ENCODE measurements around the gene CCDC57.

Gene CCDC57

DNA sequence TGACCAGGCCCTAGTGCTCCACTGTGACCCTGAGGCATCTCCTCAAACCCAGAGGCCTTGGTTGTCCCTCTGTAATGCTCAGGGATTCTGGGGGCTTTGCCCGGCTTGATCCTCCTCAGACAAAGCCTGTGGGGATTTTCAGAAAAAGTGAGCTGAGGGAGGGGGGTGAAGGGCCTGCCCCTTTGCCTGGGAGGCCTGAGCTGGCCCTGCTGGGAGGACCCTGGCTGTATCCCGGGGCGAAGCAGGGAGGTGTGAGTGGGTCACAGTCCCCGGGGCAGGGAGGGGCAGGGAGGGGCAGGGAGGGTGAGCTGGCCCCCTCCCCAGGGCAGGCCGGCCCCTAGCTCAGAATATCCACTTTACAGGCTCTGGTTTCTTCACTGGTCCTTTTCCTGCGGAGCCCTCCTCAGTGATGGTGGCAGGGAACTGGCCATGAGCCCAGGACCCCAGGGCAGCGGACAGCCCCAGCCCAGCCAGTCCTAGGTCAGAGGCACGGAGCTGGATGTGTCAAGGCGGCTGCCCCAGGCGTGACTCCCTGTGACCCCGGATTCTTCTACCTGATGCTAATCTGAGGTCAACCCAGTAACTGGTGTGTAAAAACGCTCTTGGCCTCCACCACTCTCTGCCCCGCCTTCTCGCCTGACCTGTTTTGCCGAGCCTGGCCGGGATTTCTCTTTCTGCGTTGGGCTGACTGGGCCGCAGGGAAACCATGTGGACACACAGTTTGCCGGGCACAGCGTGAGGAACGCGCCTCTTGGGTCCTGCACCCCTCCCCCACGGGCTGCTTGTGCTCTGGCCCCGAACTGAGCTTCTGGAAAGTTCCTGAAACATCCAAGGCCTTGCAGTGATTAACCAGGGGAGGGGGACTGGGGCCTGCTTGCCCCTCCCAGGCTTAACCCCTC is 108.8 kb downstream of the CCDC57 start:
- DNase-seq = no peak

- DNase-seq = no peak
Observed at GRCh38 chr17:82101767-82102679, 110.6 kb downstream of the CCDC57 start.

DNA sequence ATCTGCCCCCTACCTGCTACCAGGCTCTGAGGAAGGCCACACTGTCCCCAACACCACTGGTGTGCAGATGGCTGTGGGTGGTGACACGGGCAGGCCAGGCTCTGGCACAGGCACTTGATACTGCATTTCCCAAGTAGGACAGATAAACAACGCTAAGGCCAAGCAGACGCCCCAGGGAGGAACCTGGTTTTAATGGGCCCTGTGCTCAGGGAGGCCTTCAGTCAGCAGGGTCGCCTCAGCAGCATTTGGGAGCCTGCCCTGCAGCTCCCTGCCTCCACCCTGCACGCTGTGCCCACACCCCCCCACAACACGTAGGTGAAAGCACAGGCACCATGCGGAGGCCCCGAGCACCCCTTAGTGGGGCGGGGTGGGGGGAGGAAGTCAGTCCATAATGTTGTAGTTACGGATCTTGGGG is 111.3 kb downstream of the CCDC57 start:
- no peak for DNase-seq

DNA sequence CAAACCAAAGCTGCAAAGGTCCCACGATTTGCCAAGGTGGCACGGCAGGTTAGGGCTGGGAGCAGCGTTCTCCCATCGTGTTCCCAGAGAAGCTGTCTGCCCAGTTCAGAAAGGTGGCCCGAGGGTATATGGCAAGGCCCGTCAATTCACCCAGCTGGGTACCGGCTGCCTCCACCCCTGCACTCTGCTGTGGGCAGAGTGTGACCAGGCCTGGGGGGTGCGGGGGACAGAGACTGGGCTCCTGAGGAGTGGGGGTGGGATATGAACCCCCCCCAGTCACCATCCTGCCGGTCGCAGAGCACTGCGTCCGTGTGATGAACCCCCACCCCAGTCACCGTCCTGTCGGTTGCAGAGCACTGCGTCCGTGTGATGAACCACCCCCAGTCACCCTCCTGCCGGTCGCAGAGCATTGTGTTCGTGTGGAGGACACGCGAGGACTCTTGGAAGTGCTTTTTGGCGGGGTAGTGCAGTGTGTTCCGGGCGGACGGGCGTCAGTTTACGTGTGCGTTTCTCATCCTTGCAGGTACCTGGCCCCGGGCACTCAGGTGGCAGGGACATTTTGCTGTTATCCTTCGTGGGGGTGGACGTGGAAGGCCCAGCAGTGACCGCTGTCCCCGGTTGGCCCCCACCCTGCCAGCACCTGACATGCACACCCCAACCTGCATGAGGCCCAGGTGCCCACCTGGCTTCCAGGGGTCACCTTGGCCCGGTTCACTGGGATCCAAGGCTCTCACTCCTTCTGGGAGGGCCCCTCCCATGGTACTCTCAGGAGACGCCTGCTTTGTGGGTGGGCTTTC is 111.9 kb downstream of the CCDC57 start:
- no peak for DNase-seq

DNA sequence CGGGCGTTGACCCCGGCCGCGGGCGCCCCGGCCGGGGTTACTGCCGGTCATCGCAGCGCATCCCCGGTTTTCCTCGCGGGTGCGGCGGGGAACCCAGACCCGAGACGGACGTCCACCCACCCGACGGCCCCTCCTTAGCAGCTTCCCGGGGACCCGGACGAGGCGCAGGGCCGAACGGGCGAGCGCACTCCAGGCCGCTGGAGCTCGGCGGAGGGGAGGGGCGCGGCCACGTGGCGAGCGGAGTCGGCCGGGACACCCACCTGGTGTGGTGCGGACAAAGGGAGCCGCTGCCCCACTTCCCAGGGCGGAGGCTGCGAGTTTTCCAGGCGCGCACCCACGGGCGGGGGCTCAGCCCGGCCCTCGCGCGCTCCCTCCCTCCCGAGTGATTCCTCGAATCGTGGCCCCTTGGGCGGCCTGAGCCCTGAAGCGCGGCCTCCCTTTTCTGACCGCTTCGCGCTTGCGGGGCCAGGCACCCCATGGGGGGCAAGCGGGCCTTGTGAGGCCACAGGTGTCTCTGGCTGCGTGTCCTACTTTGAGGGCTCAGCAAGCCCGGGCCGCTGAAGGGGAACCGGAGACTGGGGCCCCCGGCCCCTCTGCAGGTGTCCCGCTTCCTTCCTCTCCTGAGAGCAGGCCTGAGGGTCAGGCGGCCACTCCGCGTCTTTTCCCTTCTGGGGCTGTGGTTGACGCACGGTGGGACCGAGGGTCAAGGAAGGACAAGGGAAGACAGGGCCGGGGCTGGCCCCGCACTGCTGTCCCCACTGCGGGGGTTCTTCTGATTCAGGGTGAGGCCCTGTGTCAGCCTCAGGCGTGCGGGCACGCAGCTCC is 113.5 kb downstream of the CCDC57 start:
- no peak for DNase-seq

GRCh38 chr17:82098169-82098938 is 114.3 kb downstream of the CCDC57 start, which contains the start of gene FASN:
TSS of gene FASN (minus strand) at chr17:82098236. CDS start at chr17:82096445, 1,791 bp downstream.
- DNase-seq = peak; percentile 98

- DNase-seq = no peak
Observed at GRCh38 chr17:82097919-82098168, 114.8 kb downstream of the CCDC57 start.

DNA sequence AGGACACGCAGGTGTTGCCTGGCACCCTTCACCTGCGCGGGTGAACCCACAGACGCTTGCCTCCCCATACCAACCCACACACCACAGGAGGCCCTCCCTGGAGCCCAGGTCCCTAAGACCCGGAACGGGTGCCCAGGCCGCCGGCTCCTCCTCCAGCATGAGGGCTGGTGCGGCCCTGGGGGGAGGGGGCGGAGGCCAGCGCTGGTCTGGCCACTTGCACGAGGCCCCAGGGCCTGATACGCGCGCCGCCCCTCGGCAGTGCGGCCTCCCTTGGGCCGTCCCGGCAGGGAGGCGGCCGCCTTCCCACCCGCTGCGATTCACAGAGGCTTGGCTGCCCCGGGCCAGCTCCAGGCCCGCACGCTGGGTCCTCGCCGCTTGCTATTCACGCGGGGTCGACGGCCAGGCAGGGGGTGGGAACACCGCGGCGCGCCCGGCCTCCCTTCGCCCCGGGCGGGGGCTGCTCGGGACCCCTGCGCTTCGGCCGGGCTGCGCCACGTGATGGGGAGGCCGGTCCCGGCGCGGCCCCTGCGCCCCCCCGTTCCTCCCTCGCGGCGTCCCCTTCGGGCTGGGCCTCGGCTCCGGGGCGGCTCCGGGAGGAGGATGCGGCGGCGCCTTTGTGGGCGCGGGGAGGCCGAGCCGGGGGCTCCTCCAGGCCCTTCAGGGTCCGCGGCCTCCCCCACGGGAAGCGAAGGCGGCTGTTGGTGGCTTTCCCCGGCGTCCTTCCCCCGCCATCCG is 115.3 kb downstream of the CCDC57 start:
- peak; percentile 39 for DNase-seq

- no peak for DNase-seq
Observed at GRCh38 chr17:82096709-82097183, 115.9 kb downstream of the CCDC57 start.

- no peak for DNase-seq
Observed at GRCh38 chr17:82095777-82096708, 116.6 kb downstream of the CCDC57 start.

DNA sequence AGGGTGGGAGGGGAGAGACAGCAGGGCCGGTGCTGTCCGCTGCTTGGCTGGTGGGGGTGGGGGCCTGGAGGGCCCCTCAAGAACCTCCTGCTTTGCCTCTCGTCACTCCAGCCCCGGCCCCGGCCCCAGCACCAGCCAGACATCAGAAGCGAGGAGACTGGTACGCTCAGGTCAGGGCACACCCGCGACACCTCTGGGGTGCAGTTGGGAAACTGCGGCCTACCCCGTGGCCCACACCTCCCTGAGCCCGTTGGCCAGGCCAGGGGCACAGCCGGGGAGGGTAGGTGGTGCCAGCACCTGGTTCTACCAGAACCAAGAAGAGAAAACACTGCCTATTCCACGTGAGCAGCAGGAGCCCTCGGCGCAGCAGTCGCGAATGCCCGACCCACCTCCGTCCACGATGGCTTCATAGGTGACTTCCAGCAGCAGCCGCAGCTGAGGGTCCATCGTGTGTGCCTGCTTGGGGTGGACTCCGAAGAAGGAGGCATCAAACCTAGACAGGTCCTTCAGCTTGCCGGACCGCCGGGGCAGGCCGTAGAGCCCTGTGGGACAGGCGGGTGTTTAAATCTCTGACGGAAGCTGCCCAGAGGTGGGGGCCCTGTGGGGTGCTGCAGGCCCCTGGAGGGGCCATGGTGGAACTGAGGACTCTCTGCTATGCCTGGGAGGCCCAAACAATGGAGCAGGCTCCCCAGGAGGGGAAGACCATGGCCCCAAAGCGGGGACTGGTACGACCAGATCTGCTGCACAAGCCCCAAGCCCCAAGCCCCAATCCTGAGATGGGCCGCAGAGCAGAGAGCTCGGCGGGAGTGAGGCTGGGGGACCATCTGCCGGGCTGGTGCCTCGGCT is 117.5 kb downstream of the CCDC57 start:
- no peak for DNase-seq

GRCh38 chr17:82092995-82093751 is 119.5 kb downstream of the CCDC57 start:
- no peak for DNase-seq

- no peak for DNase-seq
Observed at GRCh38 chr17:82092628-82092994, 120.0 kb downstream of the CCDC57 start.

GRCh38 chr17:82092094-82092586 is 120.5 kb downstream of the CCDC57 start:
- no peak for DNase-seq

DNA sequence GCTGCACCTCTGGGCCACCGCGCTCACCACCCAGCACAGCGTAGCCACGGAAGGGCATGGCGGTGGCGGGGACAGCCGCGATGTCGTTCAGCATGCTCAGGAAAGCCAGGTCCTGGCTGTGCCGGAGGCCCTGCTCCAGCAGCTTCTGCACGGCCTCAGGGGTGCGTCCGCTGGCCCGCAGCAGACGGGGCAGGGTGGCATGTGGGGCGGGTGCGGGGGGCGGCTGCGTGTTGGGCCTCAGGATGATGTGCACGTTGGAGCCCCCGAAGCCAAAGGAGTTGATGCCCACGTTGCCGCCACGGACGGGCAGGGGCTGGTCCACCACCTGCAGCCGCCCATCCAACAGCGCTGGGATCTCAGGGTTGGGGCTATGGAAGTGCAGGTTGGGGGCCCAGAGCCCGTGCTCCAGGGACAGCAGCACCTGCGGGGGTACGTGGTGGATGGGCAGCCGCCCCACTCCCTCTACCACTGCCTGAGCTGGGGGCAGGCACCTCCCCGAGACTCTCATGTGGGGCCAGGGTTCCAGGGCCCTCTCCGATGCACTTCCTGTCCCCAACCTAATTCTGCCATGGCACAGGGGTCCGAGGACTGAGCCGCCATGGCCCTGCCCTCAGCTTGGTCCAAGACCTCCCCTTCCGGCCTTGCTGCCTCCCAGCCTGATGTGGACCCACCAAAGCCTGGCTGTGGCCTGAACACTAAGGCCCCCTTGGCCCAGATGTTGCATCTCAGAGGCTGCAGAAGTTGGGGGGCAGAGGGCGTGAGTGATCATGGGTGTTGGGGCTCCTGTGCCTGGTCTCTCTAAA is 121.2 kb downstream of the CCDC57 start:
- no peak for DNase-seq

DNA sequence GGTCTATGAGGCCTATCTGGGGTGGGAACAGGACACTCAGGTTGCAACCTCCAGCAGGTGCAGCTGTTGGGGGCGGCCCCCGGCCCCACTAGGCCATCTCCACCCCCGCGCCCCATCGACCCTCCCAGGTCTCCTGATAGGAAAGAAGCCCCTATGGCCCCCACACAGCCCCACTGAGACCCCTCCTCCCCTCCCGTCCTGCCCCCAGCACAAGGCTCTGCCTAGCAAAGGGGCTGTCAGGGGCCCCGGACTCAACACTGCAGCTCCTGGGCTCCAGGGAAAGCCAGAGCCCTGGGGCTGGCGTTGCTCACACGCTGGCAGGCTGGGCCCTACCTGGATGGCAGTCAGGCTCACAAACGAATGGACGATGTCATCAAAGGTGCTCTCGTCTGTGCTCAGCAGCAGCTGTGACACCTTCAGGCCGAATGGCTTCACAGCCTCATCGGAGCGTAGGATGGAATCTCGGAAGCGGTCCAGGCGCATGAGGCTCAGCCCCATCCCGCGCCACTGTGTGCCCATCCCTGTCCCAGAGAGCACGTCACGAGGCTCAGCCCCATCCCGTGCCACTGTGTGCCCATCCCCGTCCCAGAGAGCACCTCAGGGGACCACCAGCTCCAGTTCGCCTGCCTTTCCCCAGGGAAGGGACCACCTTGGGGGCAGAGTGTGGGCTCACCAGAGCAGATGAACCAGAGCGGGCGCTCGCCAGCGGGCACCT is 121.9 kb downstream of the CCDC57 start:
- DNase-seq = no peak

Measured in activated CD4-positive, alpha-beta T cell treated with anti-CD3 and anti-CD28 coated beads, Interleukin-10, Interleukin-2, amounts not matched to agents 100 ng/mL and 50 ng/mL, durations not matched to agents 16 hours and 8 hours (primary cell).